ENCODE measurements around the gene RPL41.

RPL41 gene

GRCh38 chr12:56150563-56150962, 34.1 kb downstream of the RPL41 start:
- peak; percentile 65 for DNase-seq (ENCODE audit: low read depth)
- TF ChIP-seq CTCF (IDR thresholded peaks at IDR 0.05; ENCODE audit: low read length, missing control alignments), result no peak

GRCh38 chr12:56151672-56152131, 35.3 kb downstream of the RPL41 start:
- peak; percentile 27 for TF ChIP-seq CTCF (IDR thresholded peaks at IDR 0.05; ENCODE audit: low read length, missing control alignments)
- no peak for DNase-seq (ENCODE audit: low read depth)
- peak overlapping the region; percentile 79 for H3K4me3 ChIP-seq (replicated peaks; ENCODE audit: low read depth, low read length)

More at GRCh38 chr12:56150563-56150962, 34.1 kb downstream of the RPL41 start:
- no peak overlapping the region for H3K4me3 ChIP-seq (replicated peaks; ENCODE audit: low read depth, low read length)

GRCh38 chr12:56152132-56152755, 35.8 kb downstream of the RPL41 start, which contains the start of gene MYL6B:
Gene MYL6B, plus strand, starts transcription at chr12:56152587. Its CDS starts 1,332 bp downstream, at chr12:56153919.
- peak; percentile 89 for DNase-seq (ENCODE audit: low read depth)
- no peak for TF ChIP-seq CTCF (IDR thresholded peaks at IDR 0.05; ENCODE audit: low read length, missing control alignments)
- peak within 1 kb of the TSS; percentile 79 for H3K4me3 ChIP-seq (replicated peaks; ENCODE audit: low read depth, low read length)

- H3K4me3 ChIP-seq (replicated peaks; ENCODE audit: low read depth, low read length), result peak overlapping the region; percentile 79
- DNase-seq (ENCODE audit: low read depth), result no peak
- TF ChIP-seq CTCF (IDR thresholded peaks at IDR 0.05; ENCODE audit: low read length, missing control alignments), result no peak
These were observed 36.6 kb downstream of the RPL41 start for GRCh38 chr12:56152756-56153677.

- no peak for TF ChIP-seq CTCF (IDR thresholded peaks at IDR 0.05; ENCODE audit: low read length, missing control alignments)
- peak overlapping the region; percentile 79 for H3K4me3 ChIP-seq (replicated peaks; ENCODE audit: low read depth, low read length)
- no peak for DNase-seq (ENCODE audit: low read depth)
These were observed 37.2 kb downstream of the RPL41 start for GRCh38 chr12:56153678-56154065.

- H3K4me3 ChIP-seq (replicated peaks; ENCODE audit: low read depth, low read length), result no peak overlapping the region
- TF ChIP-seq CTCF (IDR thresholded peaks at IDR 0.05; ENCODE audit: low read length, missing control alignments), result no peak
These were observed 37.9 kb downstream of the RPL41 start for GRCh38 chr12:56154246-56154771.

More at GRCh38 chr12:56154246-56154771, 37.9 kb downstream of the RPL41 start:
- DNase-seq (ENCODE audit: low read depth), result no peak
